GM12864 (cell line): Measurements from ENCODE around the gene C4orf33.

Source experiments
- DNase-seq: peaks from one replicate; pipeline ENCODE4 v3.0.0-alpha.2; 2011; ENCODE audit warnings: low read depth
- H3K4me3 ChIP-seq: 2 replicates; pipeline ENCODE4 v1.5.1; 2011; ENCODE audit warnings: mild to moderate bottlenecking, low read depth, low read length, control low read depth
- TF ChIP-seq, protein P1 (sequence below): IDR thresholded peaks from 2 replicates; pipeline ENCODE4 v1.5.1; 2011; ENCODE audit warnings: low read depth, mild to moderate bottlenecking, moderate library complexity, low read length, control low read depth, inconsistent platforms; ENCODE audit errors: missing control alignments

Gene C4orf33

DNA sequence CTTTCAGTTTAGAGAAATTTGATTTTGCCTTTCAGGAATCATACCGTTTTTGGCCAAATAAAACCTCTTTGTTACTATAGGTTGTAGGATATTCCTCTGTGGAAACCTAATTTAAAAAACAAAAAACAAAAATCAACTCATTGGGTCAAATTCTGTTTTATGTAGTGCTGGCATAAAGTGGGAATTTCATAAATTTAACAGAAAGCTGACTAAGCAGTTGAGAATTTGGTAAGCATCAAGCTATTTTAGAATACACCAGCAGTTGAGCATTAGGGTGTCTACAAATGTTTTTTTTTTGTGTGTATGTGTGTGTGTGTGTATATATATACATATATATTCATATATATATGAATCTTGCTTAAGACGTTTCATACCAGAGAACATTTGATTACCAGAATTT lies 47.4 kb downstream of the C4orf33 start:
- H3K4me3 ChIP-seq, result no peak overlapping the region
- DNase-seq, result no peak
- TF ChIP-seq, protein P1, sequence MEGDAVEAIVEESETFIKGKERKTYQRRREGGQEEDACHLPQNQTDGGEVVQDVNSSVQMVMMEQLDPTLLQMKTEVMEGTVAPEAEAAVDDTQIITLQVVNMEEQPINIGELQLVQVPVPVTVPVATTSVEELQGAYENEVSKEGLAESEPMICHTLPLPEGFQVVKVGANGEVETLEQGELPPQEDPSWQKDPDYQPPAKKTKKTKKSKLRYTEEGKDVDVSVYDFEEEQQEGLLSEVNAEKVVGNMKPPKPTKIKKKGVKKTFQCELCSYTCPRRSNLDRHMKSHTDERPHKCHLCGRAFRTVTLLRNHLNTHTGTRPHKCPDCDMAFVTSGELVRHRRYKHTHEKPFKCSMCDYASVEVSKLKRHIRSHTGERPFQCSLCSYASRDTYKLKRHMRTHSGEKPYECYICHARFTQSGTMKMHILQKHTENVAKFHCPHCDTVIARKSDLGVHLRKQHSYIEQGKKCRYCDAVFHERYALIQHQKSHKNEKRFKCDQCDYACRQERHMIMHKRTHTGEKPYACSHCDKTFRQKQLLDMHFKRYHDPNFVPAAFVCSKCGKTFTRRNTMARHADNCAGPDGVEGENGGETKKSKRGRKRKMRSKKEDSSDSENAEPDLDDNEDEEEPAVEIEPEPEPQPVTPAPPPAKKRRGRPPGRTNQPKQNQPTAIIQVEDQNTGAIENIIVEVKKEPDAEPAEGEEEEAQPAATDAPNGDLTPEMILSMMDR, result no peak

DNA sequence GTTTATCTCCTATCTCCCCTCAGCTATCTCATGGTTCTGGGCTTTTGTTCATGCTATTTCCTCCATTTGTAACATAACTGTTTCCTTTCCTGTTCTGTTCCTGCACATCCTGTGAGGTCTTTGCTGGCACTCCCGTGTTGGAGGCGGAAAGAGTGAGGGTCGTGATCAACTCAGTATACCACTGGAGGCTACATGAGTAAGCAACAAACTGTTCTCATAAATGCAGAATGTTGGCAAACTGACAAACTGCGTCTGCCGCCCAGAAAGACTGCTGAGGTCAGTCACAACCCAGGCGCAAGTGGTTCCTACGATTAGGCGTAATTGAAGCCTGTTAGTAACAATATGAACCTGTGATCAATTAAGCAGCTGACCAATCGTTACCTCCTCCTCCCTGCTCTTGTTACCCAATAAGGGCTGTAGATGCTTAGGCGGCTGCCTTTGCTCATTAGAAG lies 48.8 kb downstream of the C4orf33 start:
- DNase-seq, result no peak
- H3K4me3 ChIP-seq, result no peak overlapping the region
- TF ChIP-seq, protein P1, result no peak

DNA sequence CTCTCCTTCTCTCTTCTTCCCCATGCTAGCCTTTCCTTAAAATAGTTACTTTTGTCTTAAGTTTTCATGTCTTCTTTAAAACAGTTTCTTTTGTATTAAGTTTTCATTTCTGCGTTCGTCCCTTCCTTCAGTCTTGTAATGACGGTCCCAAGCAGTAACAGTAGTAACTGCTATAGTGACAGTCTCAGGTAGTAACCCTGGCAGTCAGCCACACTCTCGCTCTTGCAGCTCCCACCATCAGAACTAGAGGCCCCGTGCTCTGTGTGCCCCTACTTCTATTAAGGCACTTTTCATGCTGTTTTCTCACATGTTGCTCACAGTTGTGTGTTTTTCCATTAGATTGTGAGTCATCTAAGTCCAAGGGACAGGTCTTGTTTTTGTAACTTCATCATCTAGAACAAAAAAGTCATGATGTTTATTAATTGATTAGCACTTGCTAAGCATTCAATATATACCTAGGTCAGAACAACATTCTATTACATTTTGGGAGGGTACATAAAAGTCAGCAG lies 49.3 kb downstream of the C4orf33 start:
- TF ChIP-seq, protein P1, result no peak
- no peak for DNase-seq
- H3K4me3 ChIP-seq, result no peak overlapping the region

DNA sequence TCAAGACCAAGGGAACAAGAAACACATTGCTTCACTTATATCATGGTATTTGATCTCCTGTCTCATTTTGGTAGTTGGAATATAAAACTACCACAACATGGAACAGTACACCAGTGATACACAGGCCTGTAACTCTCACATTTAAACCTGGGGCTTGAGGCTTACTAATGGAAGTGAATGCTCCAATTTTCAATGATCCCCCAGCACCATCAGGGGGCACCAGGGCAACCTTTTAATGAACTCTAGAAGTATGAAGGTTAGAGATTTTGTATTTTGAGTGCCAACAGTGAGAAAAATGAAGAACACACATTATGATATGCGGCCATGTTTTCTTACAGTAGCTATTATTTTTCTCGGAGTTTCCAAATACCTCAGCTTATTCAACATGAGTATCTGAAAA lies 50.7 kb downstream of the C4orf33 start:
- DNase-seq, result no peak
- H3K4me3 ChIP-seq, result no peak overlapping the region
- TF ChIP-seq, protein P1, result no peak

DNA sequence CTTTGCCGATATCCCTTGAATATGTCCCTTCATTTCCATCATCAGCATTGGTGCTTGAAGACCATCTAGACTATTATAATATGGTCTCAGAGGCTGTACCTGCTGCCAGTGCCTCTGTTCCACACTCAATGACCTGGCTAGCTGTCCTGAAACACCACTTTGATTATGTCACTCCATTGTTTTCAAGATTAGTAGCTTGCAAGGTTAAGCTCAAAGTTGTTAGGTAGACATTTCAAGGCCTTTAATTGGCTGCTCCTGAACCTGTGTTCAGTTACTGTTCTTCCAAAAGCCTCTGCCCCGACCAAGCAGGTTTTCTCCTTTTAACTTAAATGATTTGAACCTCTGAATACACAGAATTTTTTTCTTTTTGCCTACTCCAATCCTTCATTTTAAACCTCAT lies 52.9 kb downstream of the C4orf33 start:
- H3K4me3 ChIP-seq, result no peak overlapping the region
- TF ChIP-seq, protein P1, result no peak
- no peak for DNase-seq

DNA sequence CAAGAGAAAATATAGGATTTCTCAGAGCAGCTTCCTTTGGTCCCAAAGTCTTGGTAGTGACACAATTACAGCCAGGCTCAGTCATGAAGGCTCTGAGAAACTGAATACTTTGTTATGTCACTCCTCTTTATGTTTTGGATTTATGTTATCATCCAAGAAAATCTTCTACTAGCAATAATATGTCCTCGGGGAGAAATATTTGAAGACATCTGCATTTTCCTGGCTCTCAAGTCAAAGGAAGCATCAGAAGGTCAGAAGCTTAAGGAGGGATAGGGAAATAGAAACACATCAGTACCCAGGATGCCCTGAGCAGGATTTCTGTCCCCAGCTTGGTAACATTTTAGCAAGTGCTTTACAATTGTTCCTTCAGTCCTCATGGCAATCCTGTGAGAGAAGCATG lies 54.0 kb downstream of the C4orf33 start:
- H3K4me3 ChIP-seq, result no peak overlapping the region
- no peak for DNase-seq
- TF ChIP-seq, protein P1, result no peak

DNA sequence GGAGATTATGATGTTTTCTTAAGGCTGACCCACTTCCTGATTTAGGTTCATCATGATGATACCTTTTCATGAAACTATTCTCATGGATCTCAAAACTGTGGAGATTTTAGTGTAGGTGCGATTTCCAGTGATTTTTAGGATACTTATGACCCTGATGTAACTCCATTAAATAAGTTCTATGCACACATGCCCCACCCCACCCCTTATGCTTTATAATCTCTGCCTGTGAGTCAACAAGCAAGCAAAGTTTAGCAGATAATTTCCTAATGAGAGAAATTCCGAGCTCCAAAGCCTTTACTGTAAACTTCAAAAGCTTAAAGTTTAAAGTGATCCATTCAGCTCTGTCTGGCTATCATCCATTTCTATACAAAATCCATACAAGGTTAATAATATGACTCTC lies 56.4 kb downstream of the C4orf33 start:
- no peak for DNase-seq
- no peak overlapping the region for H3K4me3 ChIP-seq
- TF ChIP-seq, protein P1, result no peak
